Activated CD8-positive, alpha-beta T cell treated with anti-CD3 and anti-CD28 coated beads for 36 hours (primary cell): ENCODE data around the gene INMT. TPM values are rescaled to one million over a fixed set of nuclear protein-coding genes. Genes with fewer than 3 reads are reported as not detected.

Experiments
- ATAC-seq: fragments of 200-7000 bp; cut with Tn5 transposase; one replicate; pipeline ENCODE4 v1.10.0; 2021; ENCODE audit warnings: mild to moderate bottlenecking, moderate library complexity
- CTCF ChIA-PET: fragments of 350-600 bp; sonication (Branson Sonifier 250); formaldehyde crosslinking; loops from one replicate; lab custom pipeline; 2021; ENCODE audit warnings: antibody characterized with exemption; lab: Charles Lee
- POLR2A ChIA-PET: fragments of 350-600 bp; sonication (Branson Sonifier 250); formaldehyde crosslinking; loops from one replicate; lab custom pipeline; 2021; ENCODE audit warnings: antibody characterized with exemption; lab: Charles Lee
- DNase-seq: peaks from one replicate; pipeline ENCODE4 v3.0.0-alpha.2; 2020
- H3K27ac Mint-ChIP-seq: one replicate; pipeline ENCODE4 v1.8.0; 2021; ENCODE audit warnings: mild to moderate bottlenecking, mixed read lengths
- H3K27me3 Mint-ChIP-seq: one replicate; pipeline ENCODE4 v1.8.0; 2021; ENCODE audit warnings: mixed read lengths
- H3K36me3 Mint-ChIP-seq: one replicate; pipeline ENCODE4 v1.8.0; 2021; ENCODE audit warnings: low read depth, mixed read lengths
- H3K4me1 Mint-ChIP-seq: one replicate; pipeline ENCODE4 v1.8.0; 2021; ENCODE audit warnings: low read depth, mixed read lengths
- H3K4me3 Mint-ChIP-seq: one replicate; pipeline ENCODE4 v1.8.0; 2021; ENCODE audit warnings: mild to moderate bottlenecking, moderate library complexity, mixed read lengths
- H3K9me3 Mint-ChIP-seq: one replicate; pipeline ENCODE4 v1.8.0; 2021; ENCODE audit warnings: mixed read lengths
- intact Hi-C: fragments of 100-400 bp; cut with micrococcal nuclease; formaldehyde crosslinking; loops from one replicate; pipeline ENCODE4 v1.10.0; 2022
- total RNA-seq, 2 experiments: library from RNA; stranded (reverse); gene quantifications; one replicate each; pipeline ENCODE4 v1.2.3, GENCODE V29; 2021
- TF ChIP-seq, protein P1 (sequence below): fragments of 200-600 bp; IDR thresholded peaks from one replicate; pipeline ENCODE4 v1.8.0; 2022; ENCODE audit warnings: antibody characterized with exemption, mild to moderate bottlenecking

Gene INMT
- total RNA-seq, 2 experiments from 2014 or later = not detected

DNA sequence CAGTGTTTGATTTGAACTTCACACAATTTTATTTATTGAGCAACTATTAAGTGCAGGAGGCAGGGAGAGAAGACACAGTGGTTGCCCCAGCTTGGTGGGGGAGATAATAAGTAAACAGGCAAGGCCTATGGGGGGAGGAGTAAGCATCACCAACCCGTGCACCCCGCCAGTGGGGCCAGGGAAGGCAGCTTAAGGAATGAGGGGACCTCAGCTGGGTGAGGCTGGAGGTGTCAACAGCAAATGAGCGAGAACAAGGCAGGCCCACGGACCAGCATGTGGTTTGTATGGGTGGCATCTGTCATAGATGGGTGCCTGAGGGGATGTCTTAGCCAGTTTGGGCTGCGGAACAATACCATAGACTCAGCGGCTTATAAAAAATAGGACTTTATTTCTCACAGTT lies 45.6 kb upstream of the INMT start:
- H3K4me1 Mint-ChIP-seq = no peaks in the 10 kb centered on the region
- ChIA-PET POLR2A (interaction anchor here (1.0 kb wide), 1 partner anchor 20 kb away, joined by 3 read pairs; no protein-coding TSS in a partner anchor), CTCF (no interaction called here)
- H3K9me3 Mint-ChIP-seq = no peaks in the 10 kb centered on the region
- intact Hi-C loops = no loop called here
- no peak for ATAC-seq
- DNase-seq = no peak
- no peaks in the 10 kb centered on the region for H3K36me3 Mint-ChIP-seq
- TF ChIP-seq, protein P1, sequence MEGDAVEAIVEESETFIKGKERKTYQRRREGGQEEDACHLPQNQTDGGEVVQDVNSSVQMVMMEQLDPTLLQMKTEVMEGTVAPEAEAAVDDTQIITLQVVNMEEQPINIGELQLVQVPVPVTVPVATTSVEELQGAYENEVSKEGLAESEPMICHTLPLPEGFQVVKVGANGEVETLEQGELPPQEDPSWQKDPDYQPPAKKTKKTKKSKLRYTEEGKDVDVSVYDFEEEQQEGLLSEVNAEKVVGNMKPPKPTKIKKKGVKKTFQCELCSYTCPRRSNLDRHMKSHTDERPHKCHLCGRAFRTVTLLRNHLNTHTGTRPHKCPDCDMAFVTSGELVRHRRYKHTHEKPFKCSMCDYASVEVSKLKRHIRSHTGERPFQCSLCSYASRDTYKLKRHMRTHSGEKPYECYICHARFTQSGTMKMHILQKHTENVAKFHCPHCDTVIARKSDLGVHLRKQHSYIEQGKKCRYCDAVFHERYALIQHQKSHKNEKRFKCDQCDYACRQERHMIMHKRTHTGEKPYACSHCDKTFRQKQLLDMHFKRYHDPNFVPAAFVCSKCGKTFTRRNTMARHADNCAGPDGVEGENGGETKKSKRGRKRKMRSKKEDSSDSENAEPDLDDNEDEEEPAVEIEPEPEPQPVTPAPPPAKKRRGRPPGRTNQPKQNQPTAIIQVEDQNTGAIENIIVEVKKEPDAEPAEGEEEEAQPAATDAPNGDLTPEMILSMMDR = no peak
- H3K27ac Mint-ChIP-seq = no peak overlapping the region
- H3K4me3 Mint-ChIP-seq = no peak overlapping the region
- H3K27me3 Mint-ChIP-seq = no peaks in the 10 kb centered on the region

- no peak overlapping the region for H3K4me3 Mint-ChIP-seq
- H3K27ac Mint-ChIP-seq = no peak overlapping the region
- H3K4me1 Mint-ChIP-seq = no peaks in the 10 kb centered on the region
- CTCF ChIA-PET = no interaction called here
- DNase-seq (no peak), ATAC-seq (no peak)
- no peaks in the 10 kb centered on the region for H3K27me3 Mint-ChIP-seq
- POLR2A ChIA-PET = interaction anchor here (1.0 kb wide), 1 partner anchor 20 kb away, joined by 3 read pairs; no protein-coding TSS in a partner anchor
- H3K36me3 Mint-ChIP-seq = no peaks in the 10 kb centered on the region
- intact Hi-C loops = no loop called here
- TF ChIP-seq, protein P1 = no peak
- no peaks in the 10 kb centered on the region for H3K9me3 Mint-ChIP-seq
These were observed 45.0 kb upstream of the INMT start for GRCh38 chr7:30706908-30707307.

GRCh38 chr7:30707391-30708357 lies 44.3 kb upstream of the INMT start:
- H3K4me3 Mint-ChIP-seq = no peak overlapping the region
- CTCF ChIA-PET = interaction anchor here (1.7 kb wide), 1 partner anchor 32 kb away, joined by 8 read pairs; no protein-coding TSS in a partner anchor
- TF ChIP-seq, protein P1 = no peak
- no peaks in the 10 kb centered on the region for H3K4me1 Mint-ChIP-seq
- no peaks in the 10 kb centered on the region for H3K9me3 Mint-ChIP-seq
- intact Hi-C loops = no loop called here
- ATAC-seq (no peak), DNase-seq (no peak)
- H3K27ac Mint-ChIP-seq = no peak overlapping the region
- no peaks in the 10 kb centered on the region for H3K27me3 Mint-ChIP-seq
- H3K36me3 Mint-ChIP-seq = no peaks in the 10 kb centered on the region
- POLR2A ChIA-PET = no interaction called here

- DNase-seq (no peak), ATAC-seq (no peak)
- ChIA-PET POLR2A (no interaction called here), CTCF (interaction anchor here (1.7 kb wide), 1 partner anchor 31 kb away, joined by 8 read pairs; no protein-coding TSS in a partner anchor)
- H3K4me1 Mint-ChIP-seq = no peaks in the 10 kb centered on the region
- H3K9me3 Mint-ChIP-seq = no peaks in the 10 kb centered on the region
- no peak overlapping the region for H3K4me3 Mint-ChIP-seq
- TF ChIP-seq, protein P1 = no peak
- H3K27ac Mint-ChIP-seq = no peak overlapping the region
- no peaks in the 10 kb centered on the region for H3K27me3 Mint-ChIP-seq
- no peaks in the 10 kb centered on the region for H3K36me3 Mint-ChIP-seq
- intact Hi-C loops = no loop called here
These were observed 43.5 kb upstream of the INMT start for GRCh38 chr7:30708412-30708811.

DNA sequence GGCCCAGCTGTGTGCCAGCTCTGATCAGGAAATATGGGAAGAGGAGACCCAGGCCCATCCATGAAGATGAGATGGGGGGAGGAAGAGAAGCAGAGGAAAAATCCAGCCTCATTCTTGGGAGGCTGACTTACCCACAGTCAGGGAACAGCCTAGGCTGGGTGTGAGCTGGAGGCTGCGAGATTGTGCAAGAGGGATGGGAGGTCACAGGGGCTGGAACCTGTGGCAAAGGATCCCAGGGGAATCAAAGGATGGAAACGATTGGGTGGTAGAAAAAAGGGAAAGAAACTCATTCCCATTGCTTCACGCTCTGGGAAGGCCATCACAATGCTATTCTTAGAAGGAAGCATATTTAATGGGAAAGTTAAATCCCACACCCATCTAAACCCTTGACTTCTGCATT lies 43.0 kb upstream of the INMT start:
- Mint-ChIP-seq H3K36me3 (no peaks in the 10 kb centered on the region), H3K9me3 (no peaks in the 10 kb centered on the region), H3K27ac (no peak overlapping the region), H3K27me3 (no peaks in the 10 kb centered on the region), H3K4me1 (no peaks in the 10 kb centered on the region), H3K4me3 (no peak overlapping the region)
- ChIA-PET POLR2A (no interaction called here), CTCF (interaction anchor here (1.2 to 1.7 kb wide), 2 partner anchors 29 to 31 kb away, joined by 3 to 8 read pairs; no protein-coding TSS in a partner anchor)
- ATAC-seq = no peak
- TF ChIP-seq, protein P1 = no peak
- intact Hi-C loops = no loop called here
- DNase-seq = no peak
